ENCODE results near the gene SMIM26. TPM values are rescaled to one million over a fixed set of nuclear protein-coding genes. Genes with fewer than 3 reads are reported as not detected.

The SMIM26 gene
- total RNA-seq, 1 donor from 2014 or later = 65.3 TPM

- Mint-ChIP-seq H3K4me1 (no peaks in the 10 kb centered on the region), H3K27ac (no peak overlapping the region), H3K27me3 (ENCODE audit: low read depth) (no peaks in the 10 kb centered on the region), H3K4me3 (no peak overlapping the region), H3K36me3 (peaks cover 46% of the 10 kb centered on the region), H3K9me3 (no peaks in the 10 kb centered on the region)
- TF ChIP-seq, protein P1, sequence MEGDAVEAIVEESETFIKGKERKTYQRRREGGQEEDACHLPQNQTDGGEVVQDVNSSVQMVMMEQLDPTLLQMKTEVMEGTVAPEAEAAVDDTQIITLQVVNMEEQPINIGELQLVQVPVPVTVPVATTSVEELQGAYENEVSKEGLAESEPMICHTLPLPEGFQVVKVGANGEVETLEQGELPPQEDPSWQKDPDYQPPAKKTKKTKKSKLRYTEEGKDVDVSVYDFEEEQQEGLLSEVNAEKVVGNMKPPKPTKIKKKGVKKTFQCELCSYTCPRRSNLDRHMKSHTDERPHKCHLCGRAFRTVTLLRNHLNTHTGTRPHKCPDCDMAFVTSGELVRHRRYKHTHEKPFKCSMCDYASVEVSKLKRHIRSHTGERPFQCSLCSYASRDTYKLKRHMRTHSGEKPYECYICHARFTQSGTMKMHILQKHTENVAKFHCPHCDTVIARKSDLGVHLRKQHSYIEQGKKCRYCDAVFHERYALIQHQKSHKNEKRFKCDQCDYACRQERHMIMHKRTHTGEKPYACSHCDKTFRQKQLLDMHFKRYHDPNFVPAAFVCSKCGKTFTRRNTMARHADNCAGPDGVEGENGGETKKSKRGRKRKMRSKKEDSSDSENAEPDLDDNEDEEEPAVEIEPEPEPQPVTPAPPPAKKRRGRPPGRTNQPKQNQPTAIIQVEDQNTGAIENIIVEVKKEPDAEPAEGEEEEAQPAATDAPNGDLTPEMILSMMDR (IDR thresholded peaks at IDR 0.05; ENCODE audit: unreplicated experiment) = no peak
- no peak for DNase-seq (ENCODE audit: low spot score in 2 of 2, unreplicated experiment in 2 of 2)
Measured at GRCh38 chr20:18527836-18528235, 39.4 kb upstream of the SMIM26 start.

GRCh38 chr20:18529041-18529440 lies 38.2 kb upstream of the SMIM26 start:
- H3K4me1 Mint-ChIP-seq = no peaks in the 10 kb centered on the region
- no peak overlapping the region for H3K4me3 Mint-ChIP-seq
- no peak overlapping the region for H3K27ac Mint-ChIP-seq
- DNase-seq (ENCODE audit: low spot score in 2 of 2, unreplicated experiment in 2 of 2) = no peak
- H3K27me3 Mint-ChIP-seq (ENCODE audit: low read depth) = no peaks in the 10 kb centered on the region
- H3K36me3 Mint-ChIP-seq = peaks cover 47% of the 10 kb centered on the region
- TF ChIP-seq, protein P1 (IDR thresholded peaks at IDR 0.05; ENCODE audit: unreplicated experiment) = no peak
- no peaks in the 10 kb centered on the region for H3K9me3 Mint-ChIP-seq

- Mint-ChIP-seq H3K4me1 (no peaks in the 10 kb centered on the region), H3K27me3 (ENCODE audit: low read depth) (no peaks in the 10 kb centered on the region), H3K9me3 (peaks cover 4% of the 10 kb centered on the region), H3K27ac (no peak overlapping the region), H3K36me3 (peaks cover 44% of the 10 kb centered on the region), H3K4me3 (no peak overlapping the region)
- no peak for DNase-seq (ENCODE audit: low spot score in 2 of 2, unreplicated experiment in 2 of 2)
- TF ChIP-seq, protein P1 (IDR thresholded peaks at IDR 0.05; ENCODE audit: unreplicated experiment) = no peak
Measured at GRCh38 chr20:18532626-18533025, 34.6 kb upstream of the SMIM26 start.

DNA sequence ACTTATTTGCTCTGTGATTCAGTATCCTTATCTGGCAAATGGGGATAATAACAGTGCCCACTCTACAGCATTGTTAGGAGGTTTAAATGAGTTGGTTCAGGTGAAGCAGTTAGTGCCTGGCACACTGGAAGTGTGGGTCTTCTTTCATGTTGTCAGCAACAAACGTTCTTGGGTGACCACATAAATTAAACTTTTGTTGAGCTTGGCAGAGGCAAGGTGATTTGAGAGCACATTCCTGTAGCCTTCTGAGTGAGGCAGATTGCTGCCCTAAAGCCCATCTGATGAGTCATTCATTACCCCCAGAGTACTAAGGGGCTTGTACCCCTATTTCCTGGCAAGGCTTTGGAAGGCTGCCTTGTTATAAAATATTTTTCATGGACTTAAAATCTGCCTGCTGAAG lies 33.7 kb upstream of the SMIM26 start:
- Mint-ChIP-seq H3K4me3 (no peak overlapping the region), H3K27ac (no peak overlapping the region), H3K9me3 (peaks cover 4% of the 10 kb centered on the region), H3K27me3 (ENCODE audit: low read depth) (no peaks in the 10 kb centered on the region), H3K4me1 (no peaks in the 10 kb centered on the region), H3K36me3 (peaks cover 49% of the 10 kb centered on the region)
- DNase-seq (ENCODE audit: low spot score in 2 of 2, unreplicated experiment in 2 of 2) = no peak
- TF ChIP-seq, protein P1 (IDR thresholded peaks at IDR 0.05; ENCODE audit: unreplicated experiment) = no peak

DNA sequence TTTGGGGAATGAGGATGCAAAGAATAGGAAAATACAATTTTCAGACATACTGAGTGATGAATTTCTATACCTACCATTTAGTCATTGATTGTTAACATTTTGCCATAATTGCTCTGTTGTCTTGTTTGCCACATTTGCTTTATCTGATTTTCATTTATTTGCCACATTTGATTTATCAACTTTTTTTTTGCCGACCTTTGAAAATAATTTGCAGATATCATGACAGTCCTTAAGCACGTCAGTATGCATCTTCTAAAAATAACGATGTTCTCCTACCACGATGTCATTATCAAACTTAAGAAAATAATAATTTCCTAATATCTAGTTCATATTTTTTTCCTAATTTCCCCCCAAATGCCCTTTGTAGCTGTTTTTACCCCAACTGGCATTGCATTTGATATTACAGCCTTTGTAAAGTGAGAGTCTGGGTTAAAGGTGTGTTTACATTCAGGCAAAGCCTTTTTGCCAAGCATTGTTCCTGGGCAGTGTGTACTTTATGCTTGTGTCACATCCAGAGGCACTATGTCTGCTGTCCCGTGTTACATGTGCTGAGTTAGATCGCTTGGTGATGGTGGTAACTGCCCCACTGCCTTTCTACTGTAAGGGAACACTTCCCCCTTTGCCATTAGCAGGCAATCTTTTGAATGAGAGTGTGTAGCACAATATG lies 33.1 kb upstream of the SMIM26 start:
- H3K4me3 Mint-ChIP-seq = no peak overlapping the region
- peaks cover 47% of the 10 kb centered on the region for H3K36me3 Mint-ChIP-seq
- H3K27ac Mint-ChIP-seq = no peak overlapping the region
- no peaks in the 10 kb centered on the region for H3K27me3 Mint-ChIP-seq (ENCODE audit: low read depth)
- no peaks in the 10 kb centered on the region for H3K4me1 Mint-ChIP-seq
- no peak for DNase-seq (ENCODE audit: low spot score in 2 of 2, unreplicated experiment in 2 of 2)
- TF ChIP-seq, protein P1 (IDR thresholded peaks at IDR 0.05; ENCODE audit: unreplicated experiment) = no peak
- H3K9me3 Mint-ChIP-seq = peaks cover 4% of the 10 kb centered on the region

Data from mesothelial cell of epicardium (in vitro differentiated cells).